ENCODE data around the gene PPP1R14B. TPM values are rescaled to one million over a fixed set of nuclear protein-coding genes. Genes with fewer than 3 reads are reported as not detected.

Gene PPP1R14B
- polyA plus RNA-seq, 3 donors, result 11.7 to 40.7 (median 34.2) TPM

DNA sequence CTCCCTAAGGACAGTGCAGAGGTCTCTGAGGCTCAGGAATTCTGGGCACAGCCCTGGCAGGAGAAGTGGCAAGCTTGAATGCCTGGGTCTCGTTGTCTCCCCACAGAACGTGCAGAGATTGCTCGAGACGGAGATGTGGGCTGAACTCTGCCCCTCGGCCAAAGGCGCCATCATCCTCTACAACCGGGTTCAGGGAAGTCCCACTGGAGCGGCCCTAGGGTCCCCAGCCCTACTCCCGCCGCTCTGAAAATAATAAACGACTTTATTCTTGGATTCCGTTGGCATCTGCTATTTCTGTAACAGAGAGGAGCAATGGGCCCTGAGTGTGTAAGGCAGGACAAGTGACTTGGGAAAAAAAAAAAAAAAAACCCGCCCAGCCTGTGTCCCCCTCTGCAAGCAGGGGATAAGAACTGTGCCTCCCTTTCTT is 17.0 kb downstream of the PPP1R14B start:
- Histone ChIP-seq H3K4me2 (replicated peaks; ENCODE audit: extremely low read depth, low read length, poor library complexity, severe bottlenecking) (peak overlapping the region; percentile 98), H4K20me1 (ENCODE audit: insufficient read depth, low read length) (peaks cover 7% of the 10 kb centered on the region), H3K27ac (ENCODE audit: low read depth in 1 of 2, low read length in 2 of 2) (peak overlapping the region; percentile 88 to 89), H3K4me3 (replicated peaks in 1 of 3; ENCODE audit: low read depth in 2 of 3, low read length in 3 of 3) (peak overlapping the region; percentile 67 to 83 (median 82)), H3K79me2 (ENCODE audit: insufficient read depth, low read length) (peaks cover 38% of the 10 kb centered on the region), H3K4me1 (ENCODE audit: control insufficient read depth in 1 of 2, insufficient read depth in 2 of 2, low read length in 2 of 2) (peaks cover 55 to 73% of the 10 kb centered on the region in 2 donors), H3K9me3 (replicated peaks in 1 of 2; ENCODE audit: control insufficient read depth in 1 of 2, insufficient read depth in 1 of 2, low read length in 2 of 2) (no peaks in the 10 kb centered on the region), H2AFZ (ENCODE audit: insufficient read depth, low read depth, low read length, poor library complexity, severe bottlenecking) (peak overlapping the region; percentile 71), H3K27me3 (ENCODE audit: control insufficient read depth in 2 of 2, insufficient read depth in 2 of 2, low read length in 2 of 2) (peaks cover 0 to 7% of the 10 kb centered on the region in 2 donors), H3K36me3 (replicated peaks in 1 of 2; ENCODE audit: control insufficient read depth in 1 of 2, insufficient read depth in 2 of 2, low read length in 2 of 2) (no peaks in the 10 kb centered on the region), H3K9ac (ENCODE audit: insufficient read depth, low read length, poor library complexity, severe bottlenecking) (peak overlapping the region; percentile 79)
- no peak for DNase-seq
- intact Hi-C loops (cut with micrococcal nuclease), result no loop called here
- WGBS (ENCODE audit: insufficient coverage), result 48% methylated on average over 8 of the region's 13 CpGs
- peak overlapping the region; percentile 87 to 96 (median 93) for H3K27ac Mint-ChIP-seq
- H3K9me3 Mint-ChIP-seq, result peaks cover 0 to 8% (median 2%) of the 10 kb centered on the region in 7 donors
- H3K4me3 Mint-ChIP-seq, result peak overlapping the region; percentile 87 to 92
- peaks cover 10 to 15% (median 14%) of the 10 kb centered on the region in 3 donors for H3K27me3 Mint-ChIP-seq (ENCODE audit: low read depth in 3 of 3)
- TF ChIP-seq, protein P1, sequence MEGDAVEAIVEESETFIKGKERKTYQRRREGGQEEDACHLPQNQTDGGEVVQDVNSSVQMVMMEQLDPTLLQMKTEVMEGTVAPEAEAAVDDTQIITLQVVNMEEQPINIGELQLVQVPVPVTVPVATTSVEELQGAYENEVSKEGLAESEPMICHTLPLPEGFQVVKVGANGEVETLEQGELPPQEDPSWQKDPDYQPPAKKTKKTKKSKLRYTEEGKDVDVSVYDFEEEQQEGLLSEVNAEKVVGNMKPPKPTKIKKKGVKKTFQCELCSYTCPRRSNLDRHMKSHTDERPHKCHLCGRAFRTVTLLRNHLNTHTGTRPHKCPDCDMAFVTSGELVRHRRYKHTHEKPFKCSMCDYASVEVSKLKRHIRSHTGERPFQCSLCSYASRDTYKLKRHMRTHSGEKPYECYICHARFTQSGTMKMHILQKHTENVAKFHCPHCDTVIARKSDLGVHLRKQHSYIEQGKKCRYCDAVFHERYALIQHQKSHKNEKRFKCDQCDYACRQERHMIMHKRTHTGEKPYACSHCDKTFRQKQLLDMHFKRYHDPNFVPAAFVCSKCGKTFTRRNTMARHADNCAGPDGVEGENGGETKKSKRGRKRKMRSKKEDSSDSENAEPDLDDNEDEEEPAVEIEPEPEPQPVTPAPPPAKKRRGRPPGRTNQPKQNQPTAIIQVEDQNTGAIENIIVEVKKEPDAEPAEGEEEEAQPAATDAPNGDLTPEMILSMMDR (IDR thresholded peaks at IDR 0.05), result no peak
- peaks cover 53% of the 10 kb centered on the region for H3K4me1 Mint-ChIP-seq
- H3K36me3 Mint-ChIP-seq, result peaks cover 6 to 28% of the 10 kb centered on the region in 2 donors

DNA sequence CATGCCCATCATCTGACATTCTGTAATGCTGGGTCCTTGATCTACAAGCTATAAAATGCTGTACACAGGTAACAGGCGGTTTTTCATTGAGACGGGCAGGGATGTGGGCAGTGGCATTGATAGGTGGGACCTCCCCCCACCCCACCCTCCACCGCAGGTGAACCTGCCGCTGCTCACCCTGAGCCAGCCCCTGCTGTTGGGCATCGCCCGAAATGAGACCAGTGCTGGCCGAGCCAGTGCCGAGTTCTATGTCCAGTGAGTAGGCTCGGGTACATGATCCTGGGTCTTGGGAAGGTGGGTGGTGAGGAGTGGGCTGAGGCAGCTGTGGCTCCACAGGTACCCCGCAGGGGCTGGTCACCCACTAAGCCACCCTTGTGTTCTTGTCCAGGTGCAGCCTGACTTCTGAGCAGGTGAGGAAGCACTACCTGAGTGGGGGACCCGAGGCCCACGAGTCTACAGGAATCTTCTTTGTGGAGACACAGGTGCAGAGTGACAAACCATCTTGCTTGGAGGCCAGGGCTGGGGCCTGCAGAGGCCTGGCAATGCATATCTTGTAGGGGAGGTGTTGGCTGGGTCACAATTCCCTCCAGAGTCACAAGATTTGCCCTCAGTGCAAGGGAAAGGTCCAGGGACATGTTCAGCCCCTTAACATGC is 17.5 kb downstream of the PPP1R14B start:
- intact Hi-C loops (cut with micrococcal nuclease), result no loop called here
- Histone ChIP-seq H3K27ac (ENCODE audit: low read depth in 1 of 2, low read length in 2 of 2) (peak overlapping the region; percentile 88 to 89), H3K4me3 (replicated peaks in 1 of 3; ENCODE audit: low read depth in 2 of 3, low read length in 3 of 3) (peak overlapping the region in 1 of 3 experiments; percentile 82), H3K79me2 (ENCODE audit: insufficient read depth, low read length) (peaks cover 38% of the 10 kb centered on the region), H4K20me1 (ENCODE audit: insufficient read depth, low read length) (peaks cover 13% of the 10 kb centered on the region), H3K9me3 (replicated peaks in 1 of 2; ENCODE audit: control insufficient read depth in 1 of 2, insufficient read depth in 1 of 2, low read length in 2 of 2) (no peaks in the 10 kb centered on the region), H3K4me2 (replicated peaks; ENCODE audit: extremely low read depth, low read length, poor library complexity, severe bottlenecking) (peak overlapping the region; percentile 98), H3K36me3 (replicated peaks in 1 of 2; ENCODE audit: control insufficient read depth in 1 of 2, insufficient read depth in 2 of 2, low read length in 2 of 2) (peaks cover under 1 to 2% of the 10 kb centered on the region in 2 donors), H3K27me3 (ENCODE audit: control insufficient read depth in 2 of 2, insufficient read depth in 2 of 2, low read length in 2 of 2) (peaks cover 0 to 7% of the 10 kb centered on the region in 2 donors), H3K4me1 (ENCODE audit: control insufficient read depth in 1 of 2, insufficient read depth in 2 of 2, low read length in 2 of 2) (peaks cover 58 to 77% of the 10 kb centered on the region in 2 donors), H2AFZ (ENCODE audit: insufficient read depth, low read depth, low read length, poor library complexity, severe bottlenecking) (no peak overlapping the region), H3K9ac (ENCODE audit: insufficient read depth, low read length, poor library complexity, severe bottlenecking) (no peak overlapping the region)
- H3K4me1 Mint-ChIP-seq, result peaks cover 57% of the 10 kb centered on the region
- TF ChIP-seq, protein P1 (IDR thresholded peaks at IDR 0.05), result no peak
- H3K4me3 Mint-ChIP-seq, result peak overlapping the region; percentile 87 to 92
- H3K27ac Mint-ChIP-seq, result peak overlapping the region in 6 of 7 donors; percentile 12 to 96 (median 70)
- no peak for DNase-seq
- peaks cover 0 to 8% (median 2%) of the 10 kb centered on the region in 7 donors for H3K9me3 Mint-ChIP-seq
- H3K36me3 Mint-ChIP-seq, result peaks cover 6 to 28% of the 10 kb centered on the region in 2 donors
- peaks cover 10 to 14% (median 14%) of the 10 kb centered on the region in 3 donors for H3K27me3 Mint-ChIP-seq (ENCODE audit: low read depth in 3 of 3)
- 86% methylated on average over 6 of the region's 12 CpGs for WGBS (ENCODE audit: insufficient coverage)
